ENCODE data around the gene TPGS2. TPM values are rescaled to one million over a fixed set of nuclear protein-coding genes. Genes with fewer than 3 reads are reported as not detected.

The TPGS2 gene
- total RNA-seq, 4 donors from 2014 or later: 59.5 to 84.2 (median 75.9) TPM

DNA sequence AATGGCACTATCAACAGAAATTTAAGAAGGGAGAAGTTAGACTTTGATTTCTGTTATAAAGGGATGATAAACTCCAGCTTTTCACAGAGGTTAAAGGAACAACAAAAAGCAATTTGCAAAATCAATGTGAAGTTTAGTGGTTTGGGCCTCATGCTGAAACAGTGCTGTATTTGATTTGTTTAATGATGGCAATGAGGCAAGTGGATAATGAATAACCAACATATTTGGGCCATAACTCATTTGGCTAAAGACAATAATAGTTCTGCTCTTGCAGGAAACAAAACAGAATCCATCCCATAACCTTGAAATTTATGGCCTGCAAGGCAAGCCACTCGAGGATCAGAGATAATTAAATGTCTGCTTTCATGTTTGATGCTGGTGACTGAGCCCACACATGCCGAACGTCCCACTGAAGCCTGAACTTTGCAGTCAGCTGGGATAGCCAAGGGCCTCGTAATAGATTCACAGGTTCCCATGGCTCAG, 56.5 kb downstream of the TPGS2 start:
- WGBS, 2 donors: 63 to 79% methylated on average over 4 of the region's 4 CpGs
- H3K4me3 ChIP-seq (ENCODE audit: low read depth, poor library complexity, severe bottlenecking): no peak overlapping the region
- intact Hi-C loops (cut with DNase I; ENCODE audit: low total_unique reads): no loop called here
- TF ChIP-seq, protein P1, sequence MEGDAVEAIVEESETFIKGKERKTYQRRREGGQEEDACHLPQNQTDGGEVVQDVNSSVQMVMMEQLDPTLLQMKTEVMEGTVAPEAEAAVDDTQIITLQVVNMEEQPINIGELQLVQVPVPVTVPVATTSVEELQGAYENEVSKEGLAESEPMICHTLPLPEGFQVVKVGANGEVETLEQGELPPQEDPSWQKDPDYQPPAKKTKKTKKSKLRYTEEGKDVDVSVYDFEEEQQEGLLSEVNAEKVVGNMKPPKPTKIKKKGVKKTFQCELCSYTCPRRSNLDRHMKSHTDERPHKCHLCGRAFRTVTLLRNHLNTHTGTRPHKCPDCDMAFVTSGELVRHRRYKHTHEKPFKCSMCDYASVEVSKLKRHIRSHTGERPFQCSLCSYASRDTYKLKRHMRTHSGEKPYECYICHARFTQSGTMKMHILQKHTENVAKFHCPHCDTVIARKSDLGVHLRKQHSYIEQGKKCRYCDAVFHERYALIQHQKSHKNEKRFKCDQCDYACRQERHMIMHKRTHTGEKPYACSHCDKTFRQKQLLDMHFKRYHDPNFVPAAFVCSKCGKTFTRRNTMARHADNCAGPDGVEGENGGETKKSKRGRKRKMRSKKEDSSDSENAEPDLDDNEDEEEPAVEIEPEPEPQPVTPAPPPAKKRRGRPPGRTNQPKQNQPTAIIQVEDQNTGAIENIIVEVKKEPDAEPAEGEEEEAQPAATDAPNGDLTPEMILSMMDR (IDR thresholded peaks at IDR 0.05): no peak
- no peak for TF ChIP-seq POLR2A (IDR thresholded peaks at IDR 0.05)
- DNase-seq (ENCODE audit: low spot score in 2 of 2): no peak

DNA sequence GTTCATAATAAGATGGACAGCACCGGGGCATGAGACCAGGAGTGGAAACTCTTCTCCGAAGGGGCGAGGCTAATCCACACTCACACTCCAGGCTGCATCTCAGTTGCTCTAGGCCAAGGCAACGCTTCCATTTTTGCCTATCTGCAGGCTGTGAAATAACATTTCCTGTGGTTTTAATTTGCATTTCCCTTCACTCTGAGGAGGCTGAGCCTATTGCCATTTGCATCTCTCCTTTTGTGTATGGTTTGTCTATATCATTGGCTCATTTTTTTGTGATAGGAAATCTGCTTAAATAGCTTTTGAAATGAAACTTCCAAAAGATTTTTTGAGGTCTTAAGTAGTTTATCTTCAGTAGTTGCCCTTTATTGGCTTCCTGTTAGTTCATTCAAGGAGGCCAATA, 57.6 kb downstream of the TPGS2 start:
- 77 to 84% methylated on average over 4 of the region's 4 CpGs for WGBS, 2 donors
- intact Hi-C loops (cut with DNase I; ENCODE audit: low total_unique reads): no loop called here
- no peak for DNase-seq (ENCODE audit: low spot score in 2 of 2)
- no peak overlapping the region for H3K4me3 ChIP-seq (ENCODE audit: low read depth, poor library complexity, severe bottlenecking)
- no peak for TF ChIP-seq POLR2A (IDR thresholded peaks at IDR 0.05)
- TF ChIP-seq, protein P1 (IDR thresholded peaks at IDR 0.05): no peak

DNA sequence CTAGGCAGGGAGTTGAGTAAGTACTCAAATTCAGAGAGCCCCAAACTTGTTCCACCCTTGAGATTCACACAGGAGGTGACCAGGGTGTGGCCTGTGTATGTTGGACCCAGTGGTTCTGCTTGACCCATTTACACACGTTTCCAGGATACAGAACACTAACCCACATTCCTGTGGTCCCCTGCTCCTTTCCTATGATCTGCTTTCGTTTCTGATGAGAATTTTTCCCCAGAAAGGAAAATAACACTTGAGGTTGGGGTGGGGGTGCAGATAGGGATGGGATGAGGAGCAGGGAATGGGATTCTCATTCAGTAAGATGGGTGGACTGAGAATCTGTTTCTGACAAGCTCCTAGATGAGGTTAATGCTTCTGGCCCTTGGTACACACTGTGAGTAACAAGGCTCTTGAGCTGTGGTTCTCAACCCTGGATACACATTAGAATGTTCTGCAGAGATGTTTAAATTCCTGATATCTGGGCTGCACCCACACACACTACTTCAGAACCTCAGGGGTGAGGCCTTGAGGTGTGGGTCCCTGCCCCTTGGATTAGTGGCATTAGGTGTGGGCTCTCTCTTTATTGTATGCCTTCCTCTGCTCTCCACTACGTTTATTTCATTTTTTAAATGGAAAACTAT, 58.4 kb downstream of the TPGS2 start:
- intact Hi-C loops (cut with DNase I; ENCODE audit: low total_unique reads): no loop called here
- no peak for DNase-seq (ENCODE audit: low spot score in 2 of 2)
- TF ChIP-seq POLR2A (IDR thresholded peaks at IDR 0.05): no peak
- TF ChIP-seq, protein P1 (IDR thresholded peaks at IDR 0.05): no peak
- H3K4me3 ChIP-seq (ENCODE audit: low read depth, poor library complexity, severe bottlenecking): no peak overlapping the region
- WGBS, 2 donors: 78 to 86% methylated on average over 3 of the region's 3 CpGs

DNA sequence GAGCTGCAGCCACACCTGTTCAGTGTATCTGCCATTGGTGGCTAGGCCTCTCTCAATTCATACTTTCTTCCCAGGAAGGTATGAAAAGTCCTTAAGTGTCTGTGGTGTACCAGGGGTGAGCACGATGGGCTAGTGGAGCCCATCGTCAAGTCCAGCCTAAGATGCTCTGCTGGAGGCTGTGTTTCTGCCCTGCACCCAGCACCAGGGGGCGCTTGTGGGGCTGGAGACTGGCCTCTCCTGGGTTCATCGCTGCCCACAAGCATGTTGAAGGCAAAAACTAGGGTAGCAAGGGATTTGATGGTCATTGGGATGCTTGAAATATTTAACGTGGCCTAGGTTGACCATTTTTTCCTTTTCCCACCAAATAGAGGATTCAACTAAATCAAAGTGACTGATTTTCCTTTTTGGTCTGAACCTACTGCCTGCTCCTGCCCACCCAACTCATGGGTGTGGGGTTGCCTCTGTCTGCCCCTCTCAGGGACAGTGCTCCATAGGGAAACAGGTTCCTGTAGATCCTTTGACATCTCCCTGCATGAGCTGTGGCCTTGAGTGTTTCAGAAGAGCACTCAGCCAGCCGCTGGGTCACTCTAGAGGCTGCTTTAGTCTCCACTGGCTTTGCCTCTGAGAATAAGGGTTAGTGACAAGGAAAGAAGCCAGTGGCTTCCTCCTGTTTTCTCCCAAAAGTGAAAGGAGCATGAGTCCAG, 59.0 kb downstream of the TPGS2 start:
- WGBS, 2 donors: 90 to 94% methylated on average over 6 of the region's 6 CpGs
- intact Hi-C loops (cut with DNase I; ENCODE audit: low total_unique reads): no loop called here
- TF ChIP-seq, protein P1 (IDR thresholded peaks at IDR 0.05): no peak
- TF ChIP-seq POLR2A (IDR thresholded peaks at IDR 0.05): no peak
- no peak for DNase-seq (ENCODE audit: low spot score in 2 of 2)
- H3K4me3 ChIP-seq (ENCODE audit: low read depth, poor library complexity, severe bottlenecking): no peak overlapping the region

DNA sequence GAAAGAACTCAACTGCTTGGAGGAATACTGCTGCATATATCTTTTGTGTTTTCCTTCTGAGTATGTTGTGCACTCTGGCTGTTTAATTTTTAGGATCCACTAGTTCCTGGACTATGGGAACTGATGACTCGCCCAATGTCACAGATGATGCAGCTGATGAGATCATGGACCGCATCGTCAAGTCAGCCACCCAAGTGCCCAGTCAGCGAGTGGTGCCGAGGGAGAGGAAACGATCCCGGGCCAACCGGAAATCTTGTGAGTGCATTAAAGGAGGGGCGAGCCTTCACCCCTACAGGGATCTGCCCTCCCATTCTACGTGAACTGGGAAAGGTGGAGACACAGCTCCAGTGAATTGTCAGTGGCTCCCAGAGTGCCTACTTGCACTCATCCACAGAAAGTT, 59.6 kb downstream of the TPGS2 start:
- intact Hi-C loops (cut with DNase I; ENCODE audit: low total_unique reads): no loop called here
- 94 to 96% methylated on average over 9 to 10 of the region's 10 CpGs for WGBS, 2 donors
- TF ChIP-seq POLR2A (IDR thresholded peaks at IDR 0.05): no peak
- TF ChIP-seq, protein P1 (IDR thresholded peaks at IDR 0.05): no peak
- H3K4me3 ChIP-seq (ENCODE audit: low read depth, poor library complexity, severe bottlenecking): no peak overlapping the region
- no peak for DNase-seq (ENCODE audit: low spot score in 2 of 2)
